GM23338 (cell line): ENCODE measurements around the gene SMYD3.

Experiments
- CREB1 ChIP-seq: fragments of 250-450 bp; sonication (Bioruptor Pico); IDR thresholded peaks from 2 replicates; pipeline ENCODE4 v1.5.0; 2020; ENCODE audit warnings: low read depth, mild to moderate bottlenecking, moderate library complexity
- ETS1 ChIP-seq: IDR thresholded peaks from 2 replicates; pipeline ENCODE4 v1.6.1; 2016; ENCODE audit warnings: antibody characterized with exemption
- EZH2 ChIP-seq: fragments of 200-600 bp; sonication (generic); IDR thresholded peaks from one replicate; pipeline ENCODE4 v1.8.0; 2017; ENCODE audit warnings: antibody characterized with exemption, mild to moderate bottlenecking, low read depth; ENCODE audit not compliant: unreplicated experiment
- EZH2phosphoT487 ChIP-seq: fragments of 200-600 bp; sonication (generic); IDR thresholded peaks from one replicate; pipeline ENCODE4 v1.8.1; 2018; ENCODE audit warnings: antibody characterized with exemption; ENCODE audit not compliant: unreplicated experiment
- POLR2AphosphoS5 ChIP-seq: IDR thresholded peaks from 2 replicates; pipeline ENCODE4 v1.6.1; 2016; ENCODE audit warnings: antibody characterized with exemption, low read depth
- ZNF331 ChIP-seq: fragments of 250-450 bp; sonication (Bioruptor Pico); IDR thresholded peaks from 2 replicates; pipeline ENCODE4 v1.5.0; 2020; ENCODE audit warnings: low read depth, mild to moderate bottlenecking, moderate library complexity
- TF ChIP-seq, protein P1 (sequence below), 2 experiments: fragments of 200-600 bp in 1 of 2; sonication (generic) in 1 of 2; conservative IDR thresholded peaks; 2 replicates each; pipeline versions ENCODE4 v1.5.1 to v1.6.1; 2016 to 2017; ENCODE audit warnings: antibody characterized with exemption in 2 of 2, low read depth in 2 of 2, mild to moderate bottlenecking in 2 of 2, moderate library complexity in 1 of 2
- TF ChIP-seq, protein P2 (sequence below): IDR thresholded peaks from one replicate; pipeline ENCODE4 v1.6.1; 2018; ENCODE audit warnings: antibody characterized with exemption; ENCODE audit not compliant: unreplicated experiment

- TF ChIP-seq CREB1 (CRISPR knock-in tag) = no peak
- no peak for TF ChIP-seq EZH2phosphoT487
- no peak for TF ChIP-seq EZH2
- TF ChIP-seq, protein P1, sequence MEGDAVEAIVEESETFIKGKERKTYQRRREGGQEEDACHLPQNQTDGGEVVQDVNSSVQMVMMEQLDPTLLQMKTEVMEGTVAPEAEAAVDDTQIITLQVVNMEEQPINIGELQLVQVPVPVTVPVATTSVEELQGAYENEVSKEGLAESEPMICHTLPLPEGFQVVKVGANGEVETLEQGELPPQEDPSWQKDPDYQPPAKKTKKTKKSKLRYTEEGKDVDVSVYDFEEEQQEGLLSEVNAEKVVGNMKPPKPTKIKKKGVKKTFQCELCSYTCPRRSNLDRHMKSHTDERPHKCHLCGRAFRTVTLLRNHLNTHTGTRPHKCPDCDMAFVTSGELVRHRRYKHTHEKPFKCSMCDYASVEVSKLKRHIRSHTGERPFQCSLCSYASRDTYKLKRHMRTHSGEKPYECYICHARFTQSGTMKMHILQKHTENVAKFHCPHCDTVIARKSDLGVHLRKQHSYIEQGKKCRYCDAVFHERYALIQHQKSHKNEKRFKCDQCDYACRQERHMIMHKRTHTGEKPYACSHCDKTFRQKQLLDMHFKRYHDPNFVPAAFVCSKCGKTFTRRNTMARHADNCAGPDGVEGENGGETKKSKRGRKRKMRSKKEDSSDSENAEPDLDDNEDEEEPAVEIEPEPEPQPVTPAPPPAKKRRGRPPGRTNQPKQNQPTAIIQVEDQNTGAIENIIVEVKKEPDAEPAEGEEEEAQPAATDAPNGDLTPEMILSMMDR (conservative IDR thresholded peaks at IDR 0.05; ENCODE audit: low read depth in 2 of 2) = no peak
- TF ChIP-seq, protein P2, sequence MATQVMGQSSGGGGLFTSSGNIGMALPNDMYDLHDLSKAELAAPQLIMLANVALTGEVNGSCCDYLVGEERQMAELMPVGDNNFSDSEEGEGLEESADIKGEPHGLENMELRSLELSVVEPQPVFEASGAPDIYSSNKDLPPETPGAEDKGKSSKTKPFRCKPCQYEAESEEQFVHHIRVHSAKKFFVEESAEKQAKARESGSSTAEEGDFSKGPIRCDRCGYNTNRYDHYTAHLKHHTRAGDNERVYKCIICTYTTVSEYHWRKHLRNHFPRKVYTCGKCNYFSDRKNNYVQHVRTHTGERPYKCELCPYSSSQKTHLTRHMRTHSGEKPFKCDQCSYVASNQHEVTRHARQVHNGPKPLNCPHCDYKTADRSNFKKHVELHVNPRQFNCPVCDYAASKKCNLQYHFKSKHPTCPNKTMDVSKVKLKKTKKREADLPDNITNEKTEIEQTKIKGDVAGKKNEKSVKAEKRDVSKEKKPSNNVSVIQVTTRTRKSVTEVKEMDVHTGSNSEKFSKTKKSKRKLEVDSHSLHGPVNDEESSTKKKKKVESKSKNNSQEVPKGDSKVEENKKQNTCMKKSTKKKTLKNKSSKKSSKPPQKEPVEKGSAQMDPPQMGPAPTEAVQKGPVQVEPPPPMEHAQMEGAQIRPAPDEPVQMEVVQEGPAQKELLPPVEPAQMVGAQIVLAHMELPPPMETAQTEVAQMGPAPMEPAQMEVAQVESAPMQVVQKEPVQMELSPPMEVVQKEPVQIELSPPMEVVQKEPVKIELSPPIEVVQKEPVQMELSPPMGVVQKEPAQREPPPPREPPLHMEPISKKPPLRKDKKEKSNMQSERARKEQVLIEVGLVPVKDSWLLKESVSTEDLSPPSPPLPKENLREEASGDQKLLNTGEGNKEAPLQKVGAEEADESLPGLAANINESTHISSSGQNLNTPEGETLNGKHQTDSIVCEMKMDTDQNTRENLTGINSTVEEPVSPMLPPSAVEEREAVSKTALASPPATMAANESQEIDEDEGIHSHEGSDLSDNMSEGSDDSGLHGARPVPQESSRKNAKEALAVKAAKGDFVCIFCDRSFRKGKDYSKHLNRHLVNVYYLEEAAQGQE = no peak
- no peak for TF ChIP-seq POLR2AphosphoS5
- no peak for TF ChIP-seq ETS1
- TF ChIP-seq ZNF331 = no peak
Measured at GRCh38 chr1:246221485-246222255, 285.4 kb downstream of the SMYD3 start.
